GM19455 (cell line): ENCODE results near the gene GNAO1.

Experiments
- ATAC-seq: cut with Tn5 transposase; IDR thresholded peaks from one replicate; pipeline ENCODE4 v1.9.1; 2021; ENCODE audit not compliant: unreplicated experiment

Gene GNAO1

GRCh38 chr16:56347166-56347565, 155.9 kb downstream of the GNAO1 start:
- no peak for ATAC-seq

- ATAC-seq: no peak
Measured at GRCh38 chr16:56347670-56348069, 156.4 kb downstream of the GNAO1 start.

- ATAC-seq: no peak
Measured at GRCh38 chr16:56348168-56349085, 157.1 kb downstream of the GNAO1 start.

- no peak for ATAC-seq
Measured at GRCh38 chr16:56349086-56349415, 157.8 kb downstream of the GNAO1 start.

- no peak for ATAC-seq
Measured at GRCh38 chr16:56349711-56350161, 158.4 kb downstream of the GNAO1 start.

GRCh38 chr16:56350491-56351405, 159.5 kb downstream of the GNAO1 start:
- no peak for ATAC-seq

GRCh38 chr16:56351481-56351880, 160.2 kb downstream of the GNAO1 start:
- no peak for ATAC-seq

GRCh38 chr16:56352351-56353053, 161.2 kb downstream of the GNAO1 start:
- ATAC-seq: no peak

GRCh38 chr16:56353054-56353921, 162.0 kb downstream of the GNAO1 start:
- no peak for ATAC-seq

GRCh38 chr16:56354016-56354415, 162.7 kb downstream of the GNAO1 start:
- no peak for ATAC-seq

GRCh38 chr16:56354746-56355145, 163.5 kb downstream of the GNAO1 start:
- no peak for ATAC-seq

GRCh38 chr16:56355221-56355620, 163.9 kb downstream of the GNAO1 start:
- no peak for ATAC-seq

GRCh38 chr16:56355786-56356275, 164.5 kb downstream of the GNAO1 start:
- ATAC-seq: no peak

- peak; percentile 86 for ATAC-seq
Measured at GRCh38 chr16:56356276-56357240, 165.3 kb downstream of the GNAO1 start.

GRCh38 chr16:56357241-56357764, 166.0 kb downstream of the GNAO1 start:
- ATAC-seq: peak; percentile 9

GRCh38 chr16:56357765-56358322, 166.6 kb downstream of the GNAO1 start:
- ATAC-seq: no peak

- no peak for ATAC-seq
Measured at GRCh38 chr16:56360117-56361008, 169.1 kb downstream of the GNAO1 start.
